OCI-LY1 (cell line): ENCODE data around the gene UBE2G2.

Experiments used
- H2AFZ ChIP-seq: fragments of 200-600 bp; sonication (generic), shearing (Covaris generic); 2 replicates; pipeline ENCODE4 v1.6.0; 2014; ENCODE audit warnings: antibody characterized with exemption, mild to moderate bottlenecking, low read length
- H3F3A ChIP-seq: fragments of 200-600 bp; sonication (generic), shearing (Covaris generic); 2 replicates; pipeline ENCODE4 v1.6.0; 2014; ENCODE audit warnings: mild to moderate bottlenecking, antibody characterized with exemption, low read length, moderate library complexity; ENCODE audit not compliant: insufficient read depth
- H3K27ac ChIP-seq: fragments of 200-600 bp; sonication (generic); 2 replicates; pipeline ENCODE4 v1.5.1; 2014; ENCODE audit warnings: low read length, mixed run types, mild to moderate bottlenecking, low read depth; ENCODE audit not compliant: poor library complexity, severe bottlenecking
- H3K27me3 ChIP-seq: fragments of 200-600 bp; sonication (generic); 2 replicates; pipeline ENCODE4 v1.6.0; 2014; ENCODE audit warnings: antibody characterized with exemption, mild to moderate bottlenecking, low read length, moderate library complexity; ENCODE audit not compliant: insufficient read depth
- H3K36me3 ChIP-seq: fragments of 200-600 bp; sonication (generic); 2 replicates; pipeline ENCODE4 v1.6.1; 2014; ENCODE audit warnings: mild to moderate bottlenecking, antibody characterized with exemption, low read length, moderate library complexity, mixed read lengths; ENCODE audit not compliant: insufficient read depth
- H3K4me1 ChIP-seq: fragments of 200-600 bp; sonication (generic); 2 replicates; pipeline ENCODE4 v1.5.1; 2014; ENCODE audit warnings: mild to moderate bottlenecking, low read length, moderate library complexity; ENCODE audit not compliant: insufficient read depth, severe bottlenecking
- H3K4me2 ChIP-seq: fragments of 200-600 bp; sonication (generic), shearing (Covaris generic); 2 replicates; pipeline ENCODE4 v1.6.1; 2014; ENCODE audit warnings: low read length
- H3K4me3 ChIP-seq: fragments of 200-600 bp; sonication (generic); 2 replicates; pipeline ENCODE4 v1.5.1; 2014; ENCODE audit warnings: low read length, low read depth, mild to moderate bottlenecking, mixed read lengths; ENCODE audit not compliant: poor library complexity, severe bottlenecking
- H3K79me2 ChIP-seq: fragments of 200-600 bp; shearing (Covaris generic); 2 replicates; pipeline ENCODE4 v1.6.1; 2016; ENCODE audit warnings: mixed run types, low read length, mixed read lengths; ENCODE audit not compliant: insufficient read depth
- H3K9ac ChIP-seq: fragments of 200-600 bp; sonication (generic), shearing (Covaris generic); 2 replicates; pipeline ENCODE4 v1.6.1; 2014; ENCODE audit warnings: mild to moderate bottlenecking, low read length, mixed read lengths
- H3K9me2 ChIP-seq: fragments of 200-600 bp; sonication (generic), shearing (Covaris generic); 2 replicates; pipeline ENCODE4 v1.6.1; 2014; ENCODE audit warnings: low read depth, mild to moderate bottlenecking, low read length, mixed read lengths
- H3K9me3 ChIP-seq: fragments of 200-600 bp; shearing (Covaris generic); 2 replicates; pipeline ENCODE4 v1.6.1; 2014; ENCODE audit warnings: low read length, mixed read lengths
- H4K20me1 ChIP-seq: fragments of 200-600 bp; sonication (generic), shearing (Covaris generic); 2 replicates; pipeline ENCODE4 v1.6.0; 2016; ENCODE audit warnings: mild to moderate bottlenecking, low read length; ENCODE audit not compliant: insufficient read depth
- EZH2 ChIP-seq: fragments of 200-600 bp; sonication (generic), shearing (Covaris generic); IDR thresholded peaks from 2 replicates; pipeline ENCODE4 v1.8.0; 2017; ENCODE audit warnings: borderline replicate concordance, mixed run types, mild to moderate bottlenecking, antibody characterized with exemption, low read length, moderate library complexity, mixed read lengths
- TF ChIP-seq, protein P1 (sequence below): fragments of 200-600 bp; sonication (generic), shearing (Covaris generic); IDR thresholded peaks from 2 replicates; pipeline ENCODE4 v1.5.1; 2017; ENCODE audit warnings: mild to moderate bottlenecking, antibody characterized with exemption, low read length, moderate library complexity, mixed read lengths

Gene UBE2G2

DNA sequence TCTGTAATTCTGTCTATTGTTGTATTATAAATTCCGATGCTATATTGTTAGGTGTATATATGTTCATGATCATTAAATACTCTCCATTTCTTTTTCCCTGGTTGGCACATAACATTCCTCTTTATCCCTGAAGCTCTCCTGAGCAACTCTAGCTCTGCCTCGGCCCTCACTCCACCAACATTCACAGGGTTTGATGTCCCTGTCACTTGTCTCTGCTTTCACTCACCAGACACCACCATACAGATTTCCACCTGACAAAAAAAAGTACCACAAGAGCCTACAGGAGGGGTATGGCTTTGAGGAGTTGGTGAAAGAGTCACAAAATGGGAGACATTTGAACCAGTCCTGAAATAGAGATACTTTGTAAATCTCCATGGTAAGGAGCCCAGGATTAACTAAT lies 81.5 kb downstream of the UBE2G2 start:
- Histone ChIP-seq H3K4me1 (no peaks in the 10 kb centered on the region), H3K9me3 (no peaks in the 10 kb centered on the region), H3K9me2 (no peaks in the 10 kb centered on the region), H3K27me3 (no peaks in the 10 kb centered on the region), H3K36me3 (no peaks in the 10 kb centered on the region), H4K20me1 (no peaks in the 10 kb centered on the region), H2AFZ (no peak overlapping the region), H3F3A (no peaks in the 10 kb centered on the region), H3K4me2 (no peak overlapping the region), H3K9ac (no peak overlapping the region), H3K27ac (no peak overlapping the region), H3K79me2 (no peaks in the 10 kb centered on the region), H3K4me3 (no peak overlapping the region)
- no peak for TF ChIP-seq EZH2
- TF ChIP-seq, protein P1, sequence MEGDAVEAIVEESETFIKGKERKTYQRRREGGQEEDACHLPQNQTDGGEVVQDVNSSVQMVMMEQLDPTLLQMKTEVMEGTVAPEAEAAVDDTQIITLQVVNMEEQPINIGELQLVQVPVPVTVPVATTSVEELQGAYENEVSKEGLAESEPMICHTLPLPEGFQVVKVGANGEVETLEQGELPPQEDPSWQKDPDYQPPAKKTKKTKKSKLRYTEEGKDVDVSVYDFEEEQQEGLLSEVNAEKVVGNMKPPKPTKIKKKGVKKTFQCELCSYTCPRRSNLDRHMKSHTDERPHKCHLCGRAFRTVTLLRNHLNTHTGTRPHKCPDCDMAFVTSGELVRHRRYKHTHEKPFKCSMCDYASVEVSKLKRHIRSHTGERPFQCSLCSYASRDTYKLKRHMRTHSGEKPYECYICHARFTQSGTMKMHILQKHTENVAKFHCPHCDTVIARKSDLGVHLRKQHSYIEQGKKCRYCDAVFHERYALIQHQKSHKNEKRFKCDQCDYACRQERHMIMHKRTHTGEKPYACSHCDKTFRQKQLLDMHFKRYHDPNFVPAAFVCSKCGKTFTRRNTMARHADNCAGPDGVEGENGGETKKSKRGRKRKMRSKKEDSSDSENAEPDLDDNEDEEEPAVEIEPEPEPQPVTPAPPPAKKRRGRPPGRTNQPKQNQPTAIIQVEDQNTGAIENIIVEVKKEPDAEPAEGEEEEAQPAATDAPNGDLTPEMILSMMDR: no peak
